Measurements from ENCODE around the gene STK32C.
"Not testable (repeated sequence)": the region's sequence is repeated elsewhere in the genome, so short reads cannot be mapped to it uniquely, and the experiment has no call there.

DNA sequence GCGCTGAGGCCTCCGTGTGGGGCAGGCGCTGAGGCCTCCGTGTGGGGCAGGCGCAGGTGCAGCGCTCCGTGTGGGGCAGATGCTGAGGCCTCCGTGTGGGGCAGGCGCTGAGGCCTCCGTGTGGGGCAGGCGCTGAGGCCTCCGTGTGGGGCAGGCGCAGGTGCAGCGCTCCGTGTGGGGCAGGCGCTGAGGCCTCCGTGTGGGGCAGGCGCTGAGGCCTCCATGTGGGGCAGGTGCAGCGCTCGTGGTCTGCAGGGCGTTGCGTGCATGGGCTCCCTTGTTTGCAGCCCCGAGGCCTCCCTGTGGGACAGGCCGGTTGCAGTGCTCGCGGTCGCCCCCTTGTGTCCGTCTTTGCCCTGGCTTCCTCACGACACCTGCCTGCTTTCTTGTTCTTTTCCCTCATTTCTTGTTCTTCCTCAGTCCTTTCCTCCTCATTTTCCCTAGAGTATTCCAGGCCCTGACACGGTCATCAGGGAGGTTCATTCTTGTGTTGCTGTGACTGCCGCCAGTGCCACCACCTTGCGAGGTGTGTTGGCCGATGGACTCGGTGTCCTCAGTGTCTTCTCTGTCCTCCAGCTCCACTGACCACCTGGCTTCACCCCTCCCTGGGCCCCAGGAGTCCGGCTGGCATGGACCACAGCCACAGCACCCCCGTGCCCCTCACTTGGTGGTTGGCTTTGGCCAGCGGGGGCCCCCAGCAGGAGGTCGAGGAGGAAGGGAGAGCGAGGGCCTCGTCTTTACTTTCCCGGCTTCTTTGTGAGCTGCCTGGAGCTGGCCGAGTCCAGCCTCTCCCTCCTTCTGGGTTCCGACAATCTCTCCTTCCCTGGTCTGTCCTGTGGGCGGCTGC, 44.9 kb upstream of the STK32C start:
- TF ChIP-seq CTCF (IDR thresholded peaks at IDR 0.05; ENCODE audit: insufficient read depth, low read length) = peak; percentile 89
- TF ChIP-seq POLR2AphosphoS5 (IDR thresholded peaks at IDR 0.05; ENCODE audit: low read depth) = not testable (repeated sequence)
